Measurements from ENCODE around the gene CDK19.

Gene CDK19

GRCh38 chr6:110660066-110660655 lies 155.1 kb downstream of the CDK19 start:
- no peak for DNase-seq (ENCODE audit: low read depth in 3 of 3)

GRCh38 chr6:110658631-110659211 lies 156.5 kb downstream of the CDK19 start:
- no peak for DNase-seq (ENCODE audit: low read depth in 3 of 3)

GRCh38 chr6:110656492-110656891 lies 158.8 kb downstream of the CDK19 start:
- no peak for DNase-seq (ENCODE audit: low read depth in 3 of 3)

DNA sequence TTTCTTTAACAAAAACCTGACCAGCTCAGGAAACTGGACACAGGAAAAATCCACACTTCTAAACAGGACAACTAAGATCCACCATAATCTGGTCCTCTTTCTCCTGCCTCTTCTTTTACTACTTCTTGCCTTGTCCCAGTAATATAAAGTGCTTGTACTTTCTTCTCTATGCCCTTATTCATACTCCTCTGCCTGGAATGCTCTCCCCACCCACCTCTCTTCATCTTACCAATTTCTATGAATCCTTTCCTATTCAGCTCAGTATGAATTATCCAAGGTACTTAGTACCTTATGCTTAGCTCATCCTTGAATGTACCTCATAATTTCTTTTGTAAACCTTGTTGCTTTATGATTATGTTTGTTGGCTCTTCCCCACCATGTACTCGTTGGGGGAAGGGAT lies 159.4 kb downstream of the CDK19 start:
- DNase-seq (ENCODE audit: low read depth in 3 of 3) = no peak

- DNase-seq (ENCODE audit: low read depth in 3 of 3) = no peak
These were observed 161.0 kb downstream of the CDK19 start for GRCh38 chr6:110654096-110654820.

GRCh38 chr6:110653381-110653780 lies 161.9 kb downstream of the CDK19 start:
- no peak for DNase-seq (ENCODE audit: low read depth in 3 of 3)

DNA sequence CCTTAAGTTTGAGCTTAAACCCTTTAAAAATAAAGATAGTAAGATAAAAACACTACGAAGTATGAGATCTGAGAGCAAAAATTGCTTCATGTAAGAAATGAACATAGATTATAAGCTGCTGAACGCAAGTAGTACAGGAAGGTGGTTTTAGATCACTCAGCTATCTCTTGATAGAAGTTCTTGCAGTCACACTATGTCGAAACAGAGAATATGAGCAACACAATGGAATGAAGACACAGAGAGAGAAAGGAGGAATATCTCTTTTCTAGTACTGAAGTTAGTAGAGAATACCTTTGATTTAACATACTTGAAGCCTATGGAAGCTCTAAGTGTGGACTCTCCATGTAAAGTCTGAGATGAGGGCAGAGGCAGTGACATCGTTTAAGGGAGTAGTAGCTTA lies 162.7 kb downstream of the CDK19 start:
- DNase-seq (ENCODE audit: low read depth in 3 of 3) = no peak

DNA sequence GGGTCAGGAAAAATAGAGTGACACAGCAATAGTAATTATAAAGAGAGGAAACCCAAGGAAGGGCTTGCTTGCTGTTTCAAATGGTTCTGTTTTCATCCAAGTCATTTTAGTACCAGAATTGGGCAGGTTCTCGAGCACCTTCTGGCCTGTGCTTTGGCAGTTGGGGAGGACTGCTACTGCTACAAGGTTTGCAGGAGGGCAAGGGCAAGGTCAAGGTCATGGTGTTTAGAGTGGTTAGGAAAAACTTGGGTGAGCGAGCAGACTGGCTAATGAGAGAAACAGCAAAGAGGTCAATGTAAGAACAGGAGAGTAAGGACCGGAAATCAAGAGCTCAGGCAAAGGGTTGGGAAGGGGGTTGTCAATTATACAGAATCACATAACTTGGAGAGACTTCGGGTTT lies 164.5 kb downstream of the CDK19 start:
- DNase-seq (ENCODE audit: low read depth in 3 of 3) = no peak

DNA sequence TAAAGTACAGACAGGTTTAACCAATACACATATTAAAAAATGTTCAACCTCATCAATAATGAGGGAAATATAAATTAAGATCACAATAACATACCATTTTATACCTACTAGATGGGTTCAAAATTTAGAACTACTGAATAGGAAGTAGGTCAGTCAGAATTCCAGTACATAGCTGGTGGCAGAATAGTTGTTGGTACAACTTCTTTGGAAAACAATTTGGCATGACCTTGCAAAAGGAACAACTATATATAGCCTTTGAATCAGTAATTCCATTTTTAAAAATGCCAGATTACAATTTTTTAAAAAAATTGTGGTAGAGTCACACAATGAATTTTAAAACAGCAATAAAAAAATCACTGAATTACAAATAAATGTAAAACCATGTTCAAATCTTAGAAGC lies 165.6 kb downstream of the CDK19 start:
- no peak for DNase-seq (ENCODE audit: low read depth in 3 of 3)

DNA sequence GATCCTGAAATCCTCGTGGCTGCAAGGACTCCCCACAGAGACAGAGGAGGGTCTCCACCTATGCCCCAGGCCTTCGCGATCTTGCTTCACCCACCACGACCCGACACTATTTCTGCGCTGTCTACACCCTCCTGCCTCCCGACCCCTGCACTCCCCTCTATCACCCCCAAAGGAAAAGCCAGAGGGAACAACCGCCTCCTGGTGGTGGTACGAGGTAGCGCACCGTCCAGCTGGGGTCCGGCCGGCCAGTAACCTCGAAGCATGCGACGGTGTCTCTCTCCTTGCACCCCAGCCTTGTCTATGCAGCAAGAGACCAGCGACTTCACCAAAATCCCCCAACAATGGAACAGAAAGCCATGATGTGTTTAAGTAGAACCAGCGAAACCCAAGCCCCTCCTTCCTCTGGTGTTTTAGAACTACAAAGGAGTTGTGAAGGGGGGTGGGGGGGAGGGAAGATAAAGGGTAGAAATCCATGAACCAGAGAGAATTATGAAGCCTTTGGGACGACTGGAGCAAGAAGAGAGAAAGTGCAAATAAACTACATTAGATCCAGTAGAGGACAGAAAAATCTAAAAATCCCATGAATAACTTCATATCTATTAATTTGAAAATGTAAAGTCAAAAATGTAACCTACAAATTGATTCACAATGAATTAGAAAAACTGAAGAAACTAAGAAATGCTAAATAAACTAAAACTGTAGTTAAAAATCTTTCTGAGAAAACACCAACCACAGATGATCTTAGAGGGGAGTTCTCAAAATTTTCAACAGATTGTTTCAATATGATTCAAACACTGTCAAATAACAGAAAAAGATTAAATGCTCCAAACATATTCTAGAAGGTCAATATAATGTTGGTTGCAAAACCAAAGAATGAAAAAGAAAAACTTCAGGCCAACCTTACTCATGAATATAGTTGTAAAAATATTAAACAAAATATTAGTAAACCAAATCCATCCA lies 168.0 kb downstream of the CDK19 start:
- DNase-seq (ENCODE audit: low read depth in 3 of 3) = no peak

DNA sequence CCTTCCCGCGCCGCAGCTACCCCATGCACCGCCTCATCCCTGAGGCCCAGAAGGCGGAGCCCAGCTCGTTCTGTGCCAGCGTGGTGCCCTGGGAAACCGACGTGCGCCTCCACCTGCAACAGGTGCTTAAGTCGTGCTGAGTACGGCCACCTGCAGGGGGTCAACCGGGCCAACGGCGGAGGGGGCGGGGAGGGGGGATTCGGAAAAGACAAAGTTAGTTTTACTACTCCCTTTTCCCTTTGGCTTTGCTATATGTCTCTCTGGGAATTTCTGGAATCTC lies 168.9 kb downstream of the CDK19 start:
- no peak for DNase-seq (ENCODE audit: low read depth in 3 of 3)

GRCh38 chr6:110645685-110646418 lies 169.4 kb downstream of the CDK19 start:
- no peak for DNase-seq (ENCODE audit: low read depth in 3 of 3)

- DNase-seq (ENCODE audit: low read depth in 3 of 3) = no peak
These were observed 172.1 kb downstream of the CDK19 start for GRCh38 chr6:110643175-110643574.

DNA sequence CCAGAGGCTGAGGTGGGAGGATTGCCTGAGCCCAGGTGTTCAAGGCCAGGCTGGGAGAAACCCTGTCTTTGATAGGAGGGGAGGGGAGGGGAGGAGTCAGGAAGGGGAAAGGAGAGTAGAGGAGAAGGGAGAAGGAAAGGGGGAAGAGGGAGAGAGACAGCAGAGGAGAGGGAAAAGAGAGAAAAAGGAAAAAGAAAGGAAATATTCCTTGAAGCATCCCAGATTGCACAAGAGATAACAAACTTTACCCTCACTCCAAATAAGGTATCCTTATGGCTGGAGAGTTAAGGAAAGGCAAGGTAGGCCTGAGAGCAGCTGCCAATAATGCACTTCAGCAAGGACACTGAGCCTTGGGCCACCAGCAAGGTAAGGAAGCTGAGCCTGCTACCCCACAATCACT lies 172.6 kb downstream of the CDK19 start:
- no peak for DNase-seq (ENCODE audit: low read depth in 3 of 3)

GRCh38 chr6:110636781-110637180 lies 178.5 kb downstream of the CDK19 start:
- DNase-seq (ENCODE audit: low read depth in 3 of 3) = no peak

DNA sequence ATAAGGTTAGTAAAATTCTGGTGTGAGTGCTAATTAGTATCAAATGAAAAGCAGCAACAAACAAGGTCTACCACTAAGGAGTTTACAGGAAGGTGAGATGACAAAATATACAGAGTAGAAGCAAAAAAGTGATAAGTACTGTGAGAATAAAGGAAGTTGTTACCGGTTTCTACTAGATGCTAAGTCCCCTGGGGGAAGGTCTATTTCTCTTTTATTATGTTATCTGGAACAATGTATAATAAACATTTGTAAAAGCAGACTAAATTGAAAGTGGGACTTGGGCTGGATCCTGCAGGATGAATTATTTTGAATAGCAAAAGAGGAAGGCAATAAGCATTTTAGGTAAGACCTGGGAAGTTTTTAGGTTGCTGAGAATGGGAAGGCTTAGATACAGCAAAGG lies 180.2 kb downstream of the CDK19 start:
- DNase-seq (ENCODE audit: low read depth in 3 of 3) = no peak

DNA sequence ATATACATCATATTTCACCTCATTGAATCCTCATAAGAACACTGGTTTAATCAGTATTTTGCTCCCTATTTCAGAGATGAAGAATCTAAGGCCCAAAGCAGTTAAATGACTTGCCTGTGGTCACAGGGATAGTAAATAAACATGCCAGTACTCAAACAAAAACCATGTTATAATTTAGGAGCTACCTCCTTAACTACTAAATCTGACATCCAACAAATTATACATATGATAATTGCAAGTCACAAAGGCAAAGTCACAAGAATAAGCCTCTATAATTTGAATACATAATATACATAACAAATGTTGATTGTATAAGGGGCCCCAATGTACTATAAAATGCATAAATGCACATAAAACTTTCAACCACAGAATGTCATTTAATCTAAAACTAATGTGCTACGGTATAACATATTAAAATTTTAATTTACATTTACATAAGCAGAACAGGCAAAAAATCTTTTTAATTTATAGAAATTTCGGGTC lies 181.5 kb downstream of the CDK19 start:
- no peak for DNase-seq (ENCODE audit: low read depth in 3 of 3)

DNA sequence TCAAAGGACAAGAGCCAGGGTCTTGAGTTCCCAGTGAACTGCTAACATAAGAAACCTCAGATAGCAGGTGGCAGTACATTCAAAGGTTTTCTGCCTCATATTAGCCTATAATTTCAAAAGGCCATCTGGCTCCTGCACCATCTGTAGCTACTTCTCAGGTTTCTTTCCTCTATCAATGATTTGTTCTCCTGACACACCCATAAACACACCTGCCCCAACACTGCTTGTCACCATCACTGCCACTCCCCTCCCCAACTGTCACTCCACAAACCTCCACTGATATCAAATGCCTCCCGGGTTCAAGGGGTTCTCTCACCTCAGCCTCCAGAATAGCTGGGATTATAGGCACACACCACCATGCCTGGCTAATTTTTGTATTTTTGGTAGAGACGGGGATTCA lies 186.1 kb downstream of the CDK19 start:
- no peak for DNase-seq (ENCODE audit: low read depth in 3 of 3)

GRCh38 chr6:110628330-110628729 lies 186.9 kb downstream of the CDK19 start:
- DNase-seq (ENCODE audit: low read depth in 3 of 3) = no peak

GRCh38 chr6:110626442-110626841 lies 188.8 kb downstream of the CDK19 start:
- no peak for DNase-seq (ENCODE audit: low read depth in 3 of 3)

- DNase-seq (ENCODE audit: low read depth in 3 of 3) = no peak
These were observed 189.4 kb downstream of the CDK19 start for GRCh38 chr6:110625883-110626282.
